ENCODE measurements around the gene KSR2. TPM values are rescaled to one million over a fixed set of nuclear protein-coding genes. Genes with fewer than 3 reads are reported as not detected.

The KSR2 gene
- total and polyA plus RNA-seq, 2 donors from 2014 or later = 0.34 to 2.9 TPM

DNA sequence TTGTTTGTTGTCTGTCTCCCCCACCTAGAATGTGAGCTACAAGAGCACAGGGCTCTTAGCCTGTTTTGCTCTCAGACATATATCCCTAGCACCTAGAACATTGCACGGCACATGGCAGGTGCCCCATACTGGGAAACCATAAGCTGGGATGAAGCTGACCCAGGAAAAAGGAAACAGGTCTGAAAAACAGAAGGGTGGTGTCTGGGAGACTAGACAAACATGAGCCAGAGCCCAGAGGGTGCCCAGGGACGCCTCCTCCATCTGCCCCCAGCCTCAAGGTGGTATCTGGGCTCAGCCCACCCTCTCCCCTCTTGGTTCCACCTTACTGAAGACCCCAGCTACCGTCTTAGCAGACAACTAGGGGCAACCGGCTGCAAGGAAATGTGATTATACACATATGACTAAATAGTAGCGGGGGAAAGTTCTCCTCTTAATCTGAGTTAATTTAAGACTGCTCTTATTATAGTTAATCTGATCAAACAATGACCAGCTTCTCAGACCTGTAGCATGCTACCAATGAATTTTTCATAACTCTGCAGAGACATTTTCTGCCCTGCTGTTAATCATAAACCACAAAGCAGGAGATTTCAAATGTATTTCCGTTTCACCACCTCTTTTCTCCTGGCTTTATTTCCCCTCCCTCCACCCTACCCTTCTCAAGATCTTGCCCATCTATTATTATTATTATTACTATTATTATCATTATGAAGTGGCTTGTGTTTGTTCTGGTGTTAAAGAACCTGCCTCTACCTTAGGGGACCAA lies 31.9 kb downstream of the KSR2 start:
- no peaks in the 10 kb centered on the region for H3K4me1 ChIP-seq (ENCODE audit: control insufficient read depth in 2 of 3, insufficient read depth in 2 of 3, low read depth in 1 of 3, low read length in 3 of 3)
- H3K27me3 ChIP-seq (ENCODE audit: control insufficient read depth, insufficient read depth, low read length) = no peaks in the 10 kb centered on the region
- no peaks in the 10 kb centered on the region for H3K36me3 ChIP-seq (ENCODE audit: control insufficient read depth in 2 of 3, insufficient read depth in 3 of 3, low read length in 3 of 3)
- no peaks in the 10 kb centered on the region for H3K9me3 ChIP-seq (ENCODE audit: control insufficient read depth in 2 of 3, insufficient read depth in 1 of 3, low read length in 3 of 3)
- peak overlapping the region in 1 of 2 donors; percentile 4 for H3K27ac ChIP-seq (ENCODE audit: low read depth in 2 of 2, low read length in 2 of 2)
- FAIRE-seq (no peak), DNase-seq (peak in 2 of 5 donors; percentile 4 to 5)
- intact Hi-C loops (cut with DNase I) = no loop called here
- TF ChIP-seq, protein P1, sequence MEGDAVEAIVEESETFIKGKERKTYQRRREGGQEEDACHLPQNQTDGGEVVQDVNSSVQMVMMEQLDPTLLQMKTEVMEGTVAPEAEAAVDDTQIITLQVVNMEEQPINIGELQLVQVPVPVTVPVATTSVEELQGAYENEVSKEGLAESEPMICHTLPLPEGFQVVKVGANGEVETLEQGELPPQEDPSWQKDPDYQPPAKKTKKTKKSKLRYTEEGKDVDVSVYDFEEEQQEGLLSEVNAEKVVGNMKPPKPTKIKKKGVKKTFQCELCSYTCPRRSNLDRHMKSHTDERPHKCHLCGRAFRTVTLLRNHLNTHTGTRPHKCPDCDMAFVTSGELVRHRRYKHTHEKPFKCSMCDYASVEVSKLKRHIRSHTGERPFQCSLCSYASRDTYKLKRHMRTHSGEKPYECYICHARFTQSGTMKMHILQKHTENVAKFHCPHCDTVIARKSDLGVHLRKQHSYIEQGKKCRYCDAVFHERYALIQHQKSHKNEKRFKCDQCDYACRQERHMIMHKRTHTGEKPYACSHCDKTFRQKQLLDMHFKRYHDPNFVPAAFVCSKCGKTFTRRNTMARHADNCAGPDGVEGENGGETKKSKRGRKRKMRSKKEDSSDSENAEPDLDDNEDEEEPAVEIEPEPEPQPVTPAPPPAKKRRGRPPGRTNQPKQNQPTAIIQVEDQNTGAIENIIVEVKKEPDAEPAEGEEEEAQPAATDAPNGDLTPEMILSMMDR (IDR thresholded peaks at IDR 0.05; ENCODE audit: borderline replicate concordance, extremely low read depth, insufficient read depth) = no peak
- H3K9ac ChIP-seq (ENCODE audit: low read length in 3 of 3) = no peak overlapping the region
- H3K4me3 ChIP-seq (ENCODE audit: low read length in 3 of 3) = no peak overlapping the region

DNA sequence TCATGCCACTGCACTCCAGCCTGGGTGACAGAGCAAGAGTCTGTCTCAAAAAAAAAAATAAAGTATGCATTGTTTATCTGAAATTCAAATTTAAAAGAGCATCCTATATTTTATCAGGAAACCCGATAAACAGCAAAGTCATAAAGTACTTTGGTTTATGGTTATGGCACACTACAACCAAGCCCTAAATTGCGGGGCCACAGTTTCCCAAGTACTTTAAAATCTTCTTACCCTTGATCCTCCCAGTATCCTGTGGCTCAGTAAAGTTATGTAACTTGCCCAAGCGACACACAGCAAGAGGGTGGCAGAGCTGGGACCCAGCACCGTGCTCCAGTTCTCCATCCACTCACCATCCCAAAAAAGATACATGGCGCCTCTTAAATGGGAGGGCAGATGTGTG lies 35.2 kb downstream of the KSR2 start:
- TF ChIP-seq, protein P1 (IDR thresholded peaks at IDR 0.05; ENCODE audit: borderline replicate concordance, extremely low read depth, insufficient read depth) = no peak
- no peak overlapping the region for H3K9ac ChIP-seq (ENCODE audit: low read length in 3 of 3)
- H3K36me3 ChIP-seq (ENCODE audit: control insufficient read depth in 2 of 3, insufficient read depth in 3 of 3, low read length in 3 of 3) = no peaks in the 10 kb centered on the region
- intact Hi-C loops (cut with DNase I) = no loop called here
- H3K27me3 ChIP-seq (ENCODE audit: control insufficient read depth, insufficient read depth, low read length) = no peaks in the 10 kb centered on the region
- no peaks in the 10 kb centered on the region for H3K4me1 ChIP-seq (ENCODE audit: control insufficient read depth in 2 of 3, insufficient read depth in 2 of 3, low read depth in 1 of 3, low read length in 3 of 3)
- H3K4me3 ChIP-seq (ENCODE audit: low read length in 3 of 3) = no peak overlapping the region
- DNase-seq (no peak), FAIRE-seq (no peak)
- peaks cover 0 to 4% (median 0%) of the 10 kb centered on the region in 3 donors for H3K9me3 ChIP-seq (ENCODE audit: control insufficient read depth in 2 of 3, insufficient read depth in 1 of 3, low read length in 3 of 3)
- H3K27ac ChIP-seq (ENCODE audit: low read depth in 2 of 2, low read length in 2 of 2) = no peak overlapping the region

DNA sequence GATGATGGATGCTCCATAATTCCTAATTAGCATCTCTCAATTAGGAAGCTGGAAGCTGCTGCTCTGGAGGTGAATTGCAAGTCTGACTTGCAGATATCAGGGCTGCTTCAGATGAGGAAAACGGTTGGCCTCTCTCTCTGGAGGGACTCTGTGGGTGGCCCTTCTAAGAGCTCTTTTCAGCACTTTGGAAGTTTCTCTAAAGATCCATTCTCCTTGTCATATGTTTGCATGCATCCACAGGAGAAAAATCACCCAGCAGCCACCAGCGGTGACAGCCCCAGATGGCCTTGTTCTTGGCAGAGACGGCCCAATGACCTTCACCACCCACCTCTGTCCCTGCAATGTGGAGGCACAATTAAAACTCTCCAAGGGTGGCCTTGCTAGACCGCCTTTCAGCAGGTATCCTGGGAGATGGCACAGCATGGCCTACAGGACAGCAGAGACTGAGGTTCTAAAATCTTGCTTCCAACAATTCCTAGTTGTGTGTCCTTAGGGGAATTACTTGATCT lies 42.3 kb downstream of the KSR2 start:
- intact Hi-C loops (cut with DNase I) = no loop called here
- TF ChIP-seq, protein P1 (IDR thresholded peaks at IDR 0.05; ENCODE audit: borderline replicate concordance, extremely low read depth, insufficient read depth) = no peak
- no peaks in the 10 kb centered on the region for H3K4me1 ChIP-seq (ENCODE audit: control insufficient read depth in 2 of 3, insufficient read depth in 2 of 3, low read depth in 1 of 3, low read length in 3 of 3)
- no peak overlapping the region for H3K9ac ChIP-seq (ENCODE audit: low read length in 3 of 3)
- no peak for FAIRE-seq
- H3K27me3 ChIP-seq (ENCODE audit: control insufficient read depth, insufficient read depth, low read length) = no peaks in the 10 kb centered on the region
- DNase-seq = no peak
- H3K9me3 ChIP-seq (ENCODE audit: control insufficient read depth in 2 of 3, insufficient read depth in 1 of 3, low read length in 3 of 3) = peaks cover 0 to 2% (median 0%) of the 10 kb centered on the region in 3 donors
- no peaks in the 10 kb centered on the region for H3K36me3 ChIP-seq (ENCODE audit: control insufficient read depth in 2 of 3, insufficient read depth in 3 of 3, low read length in 3 of 3)
- no peak overlapping the region for H3K27ac ChIP-seq (ENCODE audit: low read depth in 2 of 2, low read length in 2 of 2)
- H3K4me3 ChIP-seq (ENCODE audit: low read length in 3 of 3) = no peak overlapping the region
